ENCODE measurements around the gene PCYT2.

DNA sequence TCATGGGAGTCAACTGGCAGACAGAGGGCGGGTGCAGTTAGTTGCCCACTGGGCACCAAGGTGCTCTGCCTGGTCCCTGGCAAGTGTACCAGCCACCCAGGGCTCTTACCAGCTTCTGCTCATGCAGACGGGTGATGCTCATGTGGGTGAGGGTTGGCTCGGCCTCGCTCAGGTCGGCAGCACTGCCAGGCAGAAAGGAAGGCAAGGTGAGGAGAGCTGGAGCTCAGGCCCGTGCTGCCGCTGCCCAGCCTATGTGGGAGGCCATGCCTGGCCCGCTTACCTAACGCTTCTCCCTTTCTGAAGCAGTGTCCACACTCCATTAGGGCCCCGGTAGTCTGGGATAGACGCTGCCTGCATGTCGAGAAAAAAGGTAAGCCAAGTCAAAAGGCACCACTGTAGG, 4.1 kb upstream of the PCYT2 start:
- no peak for TF ChIP-seq EP300 (IDR thresholded peaks at IDR 0.05; ENCODE audit: low read depth)
- TF ChIP-seq, protein P1, sequence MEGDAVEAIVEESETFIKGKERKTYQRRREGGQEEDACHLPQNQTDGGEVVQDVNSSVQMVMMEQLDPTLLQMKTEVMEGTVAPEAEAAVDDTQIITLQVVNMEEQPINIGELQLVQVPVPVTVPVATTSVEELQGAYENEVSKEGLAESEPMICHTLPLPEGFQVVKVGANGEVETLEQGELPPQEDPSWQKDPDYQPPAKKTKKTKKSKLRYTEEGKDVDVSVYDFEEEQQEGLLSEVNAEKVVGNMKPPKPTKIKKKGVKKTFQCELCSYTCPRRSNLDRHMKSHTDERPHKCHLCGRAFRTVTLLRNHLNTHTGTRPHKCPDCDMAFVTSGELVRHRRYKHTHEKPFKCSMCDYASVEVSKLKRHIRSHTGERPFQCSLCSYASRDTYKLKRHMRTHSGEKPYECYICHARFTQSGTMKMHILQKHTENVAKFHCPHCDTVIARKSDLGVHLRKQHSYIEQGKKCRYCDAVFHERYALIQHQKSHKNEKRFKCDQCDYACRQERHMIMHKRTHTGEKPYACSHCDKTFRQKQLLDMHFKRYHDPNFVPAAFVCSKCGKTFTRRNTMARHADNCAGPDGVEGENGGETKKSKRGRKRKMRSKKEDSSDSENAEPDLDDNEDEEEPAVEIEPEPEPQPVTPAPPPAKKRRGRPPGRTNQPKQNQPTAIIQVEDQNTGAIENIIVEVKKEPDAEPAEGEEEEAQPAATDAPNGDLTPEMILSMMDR (IDR thresholded peaks at IDR 0.05): no peak
- no peak for TF ChIP-seq POLR2AphosphoS5 (IDR thresholded peaks at IDR 0.05)
